Measurements from ENCODE around the gene CCDC13. TPM values are rescaled to one million over a fixed set of nuclear protein-coding genes. Genes with fewer than 3 reads are reported as not detected.

The CCDC13 gene
- total and polyA plus RNA-seq, 2 of the 13 experiments (the other 11 are each of a cell fraction or from before 2014, with no cell fraction given): 0.22 to 0.51 TPM

DNA sequence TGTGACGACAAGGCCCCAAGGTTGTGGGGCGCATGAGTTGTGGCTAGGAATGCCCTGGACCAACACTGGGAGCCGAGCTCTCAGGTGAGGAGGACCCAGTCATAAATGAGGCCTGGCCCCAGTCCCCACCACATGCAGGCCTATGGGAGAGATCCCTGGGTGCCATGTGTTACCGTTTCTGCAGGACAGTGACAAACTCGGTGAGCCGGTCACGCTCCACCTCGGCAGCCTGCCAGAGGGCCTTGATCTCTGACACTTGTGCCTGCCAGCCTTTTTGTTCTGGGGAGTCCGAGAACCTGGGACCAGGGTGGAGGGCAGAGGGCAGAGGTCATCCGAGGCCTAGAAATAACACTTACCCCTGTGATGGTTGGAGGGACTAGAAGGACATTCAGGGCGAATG is 42.8 kb downstream of the CCDC13 start (continued):
- TF ChIP-seq ZUFSP (CRISPR knock-in tag; IDR thresholded peaks at IDR 0.05; ENCODE audit: borderline replicate concordance) (no peak), MTF2 (CRISPR knock-in tag; IDR thresholded peaks at IDR 0.05; ENCODE audit: borderline replicate concordance) (no peak), DMAP1 (CRISPR knock-in tag; IDR thresholded peaks at IDR 0.05) (no peak), POLR2AphosphoS2 (IDR thresholded peaks at IDR 0.05; ENCODE audit: low read depth, low read length) (no peak), ZNF691 (CRISPR knock-in tag; IDR thresholded peaks at IDR 0.05; ENCODE audit: borderline replicate concordance, low read depth) (no peak), ZBTB42 (CRISPR knock-in tag; IDR thresholded peaks at IDR 0.05) (no peak), ZZZ3 (CRISPR knock-in tag; IDR thresholded peaks at IDR 0.05; ENCODE audit: borderline replicate concordance) (no peak), RXRB (CRISPR knock-in tag; IDR thresholded peaks at IDR 0.05; ENCODE audit: borderline replicate concordance) (0 out of 2 replicates have a peak, but pooled peaks have one; percentile 44), ZNF256 (CRISPR knock-in tag; conservative IDR thresholded peaks at IDR 0.05) (no peak), MEF2D (CRISPR knock-in tag; IDR thresholded peaks at IDR 0.05) (no peak), ZNF839 (CRISPR knock-in tag; IDR thresholded peaks at IDR 0.05; ENCODE audit: borderline replicate concordance) (no peak), ELF4 (CRISPR knock-in tag; IDR thresholded peaks at IDR 0.05; ENCODE audit: borderline replicate concordance) (no peak), ZFP62 (CRISPR knock-in tag; IDR thresholded peaks at IDR 0.05) (no peak), RARA (CRISPR knock-in tag; IDR thresholded peaks at IDR 0.05) (0 out of 2 replicates have a peak, but pooled peaks have one; percentile 26), SIN3A (IDR thresholded peaks at IDR 0.05; ENCODE audit: borderline replicate concordance, low read depth, low read length) (no peak), MAFG (CRISPR knock-in tag; IDR thresholded peaks at IDR 0.05) (no peak), NFIB (CRISPR knock-in tag; IDR thresholded peaks at IDR 0.05; ENCODE audit: borderline replicate concordance) (no peak)
- TF ChIP-seq, protein P1, sequence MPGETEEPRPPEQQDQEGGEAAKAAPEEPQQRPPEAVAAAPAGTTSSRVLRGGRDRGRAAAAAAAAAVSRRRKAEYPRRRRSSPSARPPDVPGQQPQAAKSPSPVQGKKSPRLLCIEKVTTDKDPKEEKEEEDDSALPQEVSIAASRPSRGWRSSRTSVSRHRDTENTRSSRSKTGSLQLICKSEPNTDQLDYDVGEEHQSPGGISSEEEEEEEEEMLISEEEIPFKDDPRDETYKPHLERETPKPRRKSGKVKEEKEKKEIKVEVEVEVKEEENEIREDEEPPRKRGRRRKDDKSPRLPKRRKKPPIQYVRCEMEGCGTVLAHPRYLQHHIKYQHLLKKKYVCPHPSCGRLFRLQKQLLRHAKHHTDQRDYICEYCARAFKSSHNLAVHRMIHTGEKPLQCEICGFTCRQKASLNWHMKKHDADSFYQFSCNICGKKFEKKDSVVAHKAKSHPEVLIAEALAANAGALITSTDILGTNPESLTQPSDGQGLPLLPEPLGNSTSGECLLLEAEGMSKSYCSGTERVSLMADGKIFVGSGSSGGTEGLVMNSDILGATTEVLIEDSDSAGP (CRISPR knock-in tag; IDR thresholded peaks at IDR 0.05; ENCODE audit: borderline replicate concordance): peak; percentile 34; the same call in 1 of the 2 replicates
- TF ChIP-seq, protein P2, sequence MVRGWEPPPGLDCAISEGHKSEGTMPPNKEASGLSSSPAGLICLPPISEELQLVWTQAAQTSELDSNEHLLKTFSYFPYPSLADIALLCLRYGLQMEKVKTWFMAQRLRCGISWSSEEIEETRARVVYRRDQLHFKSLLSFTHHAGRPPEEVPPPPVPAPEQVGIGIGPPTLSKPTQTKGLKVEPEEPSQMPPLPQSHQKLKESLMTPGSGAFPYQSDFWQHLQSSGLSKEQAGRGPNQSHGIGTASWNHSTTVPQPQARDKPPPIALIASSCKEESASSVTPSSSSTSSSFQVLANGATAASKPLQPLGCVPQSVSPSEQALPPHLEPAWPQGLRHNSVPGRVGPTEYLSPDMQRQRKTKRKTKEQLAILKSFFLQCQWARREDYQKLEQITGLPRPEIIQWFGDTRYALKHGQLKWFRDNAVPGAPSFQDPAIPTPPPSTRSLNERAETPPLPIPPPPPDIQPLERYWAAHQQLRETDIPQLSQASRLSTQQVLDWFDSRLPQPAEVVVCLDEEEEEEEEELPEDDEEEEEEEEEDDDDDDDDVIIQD (CRISPR knock-in tag; IDR thresholded peaks at IDR 0.05; ENCODE audit: low read depth): peak; percentile 75
- TF ChIP-seq, protein P3, sequence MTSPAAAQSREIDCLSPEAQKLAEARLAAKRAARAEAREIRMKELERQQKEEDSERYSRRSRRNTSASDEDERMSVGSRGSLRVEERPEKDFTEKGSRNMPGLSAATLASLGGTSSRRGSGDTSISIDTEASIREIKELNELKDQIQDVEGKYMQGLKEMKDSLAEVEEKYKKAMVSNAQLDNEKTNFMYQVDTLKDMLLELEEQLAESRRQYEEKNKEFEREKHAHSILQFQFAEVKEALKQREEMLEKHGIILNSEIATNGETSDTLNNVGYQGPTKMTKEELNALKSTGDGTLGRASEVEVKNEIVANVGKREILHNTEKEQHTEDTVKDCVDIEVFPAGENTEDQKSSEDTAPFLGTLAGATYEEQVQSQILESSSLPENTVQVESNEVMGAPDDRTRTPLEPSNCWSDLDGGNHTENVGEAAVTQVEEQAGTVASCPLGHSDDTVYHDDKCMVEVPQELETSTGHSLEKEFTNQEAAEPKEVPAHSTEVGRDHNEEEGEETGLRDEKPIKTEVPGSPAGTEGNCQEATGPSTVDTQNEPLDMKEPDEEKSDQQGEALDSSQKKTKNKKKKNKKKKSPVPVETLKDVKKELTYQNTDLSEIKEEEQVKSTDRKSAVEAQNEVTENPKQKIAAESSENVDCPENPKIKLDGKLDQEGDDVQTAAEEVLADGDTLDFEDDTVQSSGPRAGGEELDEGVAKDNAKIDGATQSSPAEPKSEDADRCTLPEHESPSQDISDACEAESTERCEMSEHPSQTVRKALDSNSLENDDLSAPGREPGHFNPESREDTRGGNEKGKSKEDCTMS (CRISPR knock-in tag; conservative IDR thresholded peaks at IDR 0.05): no peak

Measured in HepG2 (cell line).